Coronary artery (tissue), 2 donors: ENCODE results near the gene SRF.
A peak's percentile ranks its signal among the peaks of the same experiment; 100 is the strongest.

ENCODE experiments used
- DNase-seq: peaks from one replicate; pipeline ENCODE4 v3.0.0-alpha.2; 2017; ENCODE audit warnings: low spot score
- H3K27ac ChIP-seq, 2 donors: fragments of 200-600 bp; sonication (generic); one replicate each; pipeline ENCODE4 v1.5.1; 2016 to 2019
- H3K4me3 ChIP-seq: fragments of 200-600 bp; sonication (generic); 2 replicates; pipeline ENCODE4 v1.5.1; 2016; ENCODE audit warnings: mild to moderate bottlenecking, moderate library complexity
- TF ChIP-seq, protein P1 (sequence below): fragments of 200-600 bp; sonication (generic); IDR thresholded peaks from one replicate; pipeline ENCODE4 v1.5.1; 2019; ENCODE audit warnings: antibody characterized with exemption

SRF gene

GRCh38 chr6:43222418-43223059, 51.5 kb downstream of the SRF start:
- H3K4me3 ChIP-seq = no peak overlapping the region
- TF ChIP-seq, protein P1, sequence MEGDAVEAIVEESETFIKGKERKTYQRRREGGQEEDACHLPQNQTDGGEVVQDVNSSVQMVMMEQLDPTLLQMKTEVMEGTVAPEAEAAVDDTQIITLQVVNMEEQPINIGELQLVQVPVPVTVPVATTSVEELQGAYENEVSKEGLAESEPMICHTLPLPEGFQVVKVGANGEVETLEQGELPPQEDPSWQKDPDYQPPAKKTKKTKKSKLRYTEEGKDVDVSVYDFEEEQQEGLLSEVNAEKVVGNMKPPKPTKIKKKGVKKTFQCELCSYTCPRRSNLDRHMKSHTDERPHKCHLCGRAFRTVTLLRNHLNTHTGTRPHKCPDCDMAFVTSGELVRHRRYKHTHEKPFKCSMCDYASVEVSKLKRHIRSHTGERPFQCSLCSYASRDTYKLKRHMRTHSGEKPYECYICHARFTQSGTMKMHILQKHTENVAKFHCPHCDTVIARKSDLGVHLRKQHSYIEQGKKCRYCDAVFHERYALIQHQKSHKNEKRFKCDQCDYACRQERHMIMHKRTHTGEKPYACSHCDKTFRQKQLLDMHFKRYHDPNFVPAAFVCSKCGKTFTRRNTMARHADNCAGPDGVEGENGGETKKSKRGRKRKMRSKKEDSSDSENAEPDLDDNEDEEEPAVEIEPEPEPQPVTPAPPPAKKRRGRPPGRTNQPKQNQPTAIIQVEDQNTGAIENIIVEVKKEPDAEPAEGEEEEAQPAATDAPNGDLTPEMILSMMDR = no peak

GRCh38 chr6:43223175-43223574, 52.1 kb downstream of the SRF start:
- no peak overlapping the region for H3K27ac ChIP-seq
- TF ChIP-seq, protein P1 = no peak
- peak; percentile 67 for DNase-seq
- H3K4me3 ChIP-seq = no peak overlapping the region

More at GRCh38 chr6:43222418-43223059, 51.5 kb downstream of the SRF start:
- H3K27ac ChIP-seq = no peak overlapping the region
- peak; percentile 69 for DNase-seq

DNA sequence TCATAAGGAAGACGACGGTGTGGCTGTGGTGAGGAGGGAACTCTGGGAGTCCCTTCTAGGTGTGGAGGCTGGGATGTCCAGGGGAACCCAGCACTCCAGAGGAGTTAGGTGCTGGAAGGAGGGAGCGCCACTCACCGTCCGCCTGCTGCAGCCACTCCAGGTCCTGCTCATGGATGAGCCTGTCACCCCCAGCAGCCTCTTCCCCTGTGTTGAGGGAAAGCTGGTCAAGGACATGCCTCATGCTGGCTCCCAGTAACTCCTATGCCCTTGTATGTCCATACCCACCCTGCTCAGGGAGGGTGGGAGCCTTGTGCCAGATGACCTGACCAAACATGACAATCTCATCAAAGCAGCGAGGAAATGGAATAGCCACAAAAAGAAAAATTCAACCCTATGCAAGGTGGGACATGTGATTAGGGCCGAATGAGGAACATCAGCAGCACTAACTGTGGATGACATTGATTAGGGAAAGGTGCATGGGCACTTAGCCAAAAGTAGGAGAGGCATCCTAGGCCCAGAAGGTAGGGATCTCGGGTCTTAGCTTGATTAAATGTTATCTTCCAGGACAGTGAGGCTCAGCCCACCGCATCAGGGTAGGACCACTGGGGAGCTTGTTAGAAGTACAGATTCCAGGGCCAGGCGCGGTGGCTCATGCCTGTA, 55.3 kb downstream of the SRF start:
- TF ChIP-seq, protein P1 = no peak
- Histone ChIP-seq H3K4me3 (no peak overlapping the region), H3K27ac (no peak overlapping the region)
- DNase-seq = peak; percentile 56

- no peak for DNase-seq
- H3K4me3 ChIP-seq = peak within 1 kb of the TSS; percentile 80
- TF ChIP-seq, protein P1 = peak; percentile 84
- H3K27ac ChIP-seq = peak within 1 kb of the TSS; percentile 47 to 72
Measured at GRCh38 chr6:43228951-43229802, 58.1 kb downstream of the SRF start, which contains the start of gene DNPH1. DNPH1 (minus strand) TSS chr6:43229481; CDS start chr6:43229456, 25 bp downstream.

- peak overlapping the region; percentile 80 for H3K4me3 ChIP-seq
- no peak overlapping the region for H3K27ac ChIP-seq
- DNase-seq = no peak
- TF ChIP-seq, protein P1 = no peak
Measured at GRCh38 chr6:43229803-43230620, 58.9 kb downstream of the SRF start.

DNA sequence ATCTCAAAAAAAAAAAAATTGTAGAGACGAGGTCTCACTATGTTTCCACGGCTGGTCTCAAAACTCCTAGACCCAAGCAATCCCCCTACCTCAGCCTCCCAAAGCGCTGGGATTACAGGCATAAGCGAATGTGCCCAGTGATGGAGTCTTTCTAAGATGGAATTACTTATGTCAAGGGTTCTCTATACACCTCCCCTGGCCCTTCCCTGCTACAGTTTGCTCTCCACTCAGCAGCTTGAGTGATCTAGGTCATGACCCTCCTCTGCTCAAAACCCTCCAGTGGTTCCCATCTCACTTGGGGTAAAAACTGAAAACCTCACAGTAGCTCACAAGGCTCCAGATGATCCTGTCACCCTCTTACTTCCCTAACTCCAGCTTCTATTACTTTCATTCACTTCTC, 60.0 kb downstream of the SRF start:
- Histone ChIP-seq H3K4me3 (no peak overlapping the region), H3K27ac (no peak overlapping the region)
- DNase-seq = no peak
- TF ChIP-seq, protein P1 = no peak
